UCSD-AML1 (cell line): Measurements from ENCODE around the gene SCGB1D2.

ENCODE experiments used
- DNase-seq: peaks from one replicate; lab custom pipeline; 2025; ENCODE audit not compliant: unreplicated experiment; lab: John Stamatoyannopoulos, UW

Gene SCGB1D2

GRCh38 chr11:62256281-62256680, 14.2 kb downstream of the SCGB1D2 start:
- DNase-seq, result no peak

- no peak for DNase-seq
Measured at GRCh38 chr11:62260261-62260953, 18.4 kb downstream of the SCGB1D2 start.

- DNase-seq, result no peak
Measured at GRCh38 chr11:62264004-62264403, 22.0 kb downstream of the SCGB1D2 start.

DNA sequence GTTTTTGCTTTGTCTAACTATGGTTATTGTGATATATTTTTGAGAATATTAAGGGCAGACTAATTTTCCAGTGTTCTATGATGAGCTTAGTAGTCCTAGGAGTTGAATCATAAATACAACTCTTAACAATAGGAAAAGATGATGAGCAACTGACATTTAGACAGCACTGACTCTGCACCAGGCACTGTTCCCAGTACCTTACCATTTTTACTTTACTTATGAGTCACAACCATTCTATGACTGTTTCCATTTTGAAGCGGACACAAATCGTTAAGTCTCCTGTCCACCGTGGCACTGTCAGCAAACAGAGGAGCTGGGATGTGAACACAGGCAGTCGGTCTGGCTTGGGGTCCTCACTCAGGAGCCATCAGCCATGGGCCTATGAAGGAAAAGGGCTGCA, 24.5 kb downstream of the SCGB1D2 start:
- DNase-seq, result no peak

DNA sequence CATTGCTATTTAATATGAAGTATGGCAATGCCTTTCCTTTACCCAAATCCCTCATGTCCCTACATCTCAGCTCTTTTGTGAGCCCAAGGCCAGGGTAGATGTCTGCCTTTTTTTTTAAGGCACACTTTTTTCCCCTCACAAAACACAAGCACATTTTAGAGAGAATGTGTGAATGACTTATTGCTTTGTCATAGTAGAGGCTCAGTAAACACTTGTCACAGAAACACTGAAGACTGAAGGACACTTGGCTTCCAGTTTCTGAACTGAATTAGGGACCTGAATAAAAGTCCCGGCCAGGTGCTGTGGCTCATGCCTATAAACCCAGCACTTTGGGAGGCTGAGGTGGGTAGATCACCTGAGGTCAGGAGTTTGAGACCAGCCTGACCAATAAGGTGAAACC, 25.0 kb downstream of the SCGB1D2 start:
- no peak for DNase-seq

GRCh38 chr11:62267576-62267975, 25.5 kb downstream of the SCGB1D2 start:
- DNase-seq, result no peak

GRCh38 chr11:62269654-62270278, 27.7 kb downstream of the SCGB1D2 start, which contains the start of gene SCGB2A2:
Gene SCGB2A2, plus strand, starts transcription at chr11:62270158. Its CDS starts 59 bp downstream, at chr11:62270217.
- no peak for DNase-seq

DNA sequence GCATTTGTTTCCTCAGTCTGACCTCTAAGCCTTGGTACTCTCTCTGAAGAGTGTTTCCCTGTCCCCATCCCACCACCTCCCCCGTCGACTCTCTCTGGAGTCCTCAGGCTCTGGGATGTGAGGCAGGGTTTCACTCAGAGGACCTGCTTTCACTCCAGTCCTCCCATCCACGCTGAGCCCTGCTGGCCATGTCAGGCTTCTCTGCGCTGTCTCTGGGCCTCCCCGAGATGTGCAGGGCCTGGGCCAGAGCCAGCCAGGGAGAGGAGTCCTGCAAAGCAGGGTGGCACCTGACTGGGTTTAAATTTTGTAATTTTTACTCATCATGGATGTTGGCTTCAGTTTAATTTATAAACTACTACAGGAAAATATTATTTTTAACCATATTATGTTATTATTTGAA, 31.2 kb downstream of the SCGB1D2 start:
- no peak for DNase-seq

DNA sequence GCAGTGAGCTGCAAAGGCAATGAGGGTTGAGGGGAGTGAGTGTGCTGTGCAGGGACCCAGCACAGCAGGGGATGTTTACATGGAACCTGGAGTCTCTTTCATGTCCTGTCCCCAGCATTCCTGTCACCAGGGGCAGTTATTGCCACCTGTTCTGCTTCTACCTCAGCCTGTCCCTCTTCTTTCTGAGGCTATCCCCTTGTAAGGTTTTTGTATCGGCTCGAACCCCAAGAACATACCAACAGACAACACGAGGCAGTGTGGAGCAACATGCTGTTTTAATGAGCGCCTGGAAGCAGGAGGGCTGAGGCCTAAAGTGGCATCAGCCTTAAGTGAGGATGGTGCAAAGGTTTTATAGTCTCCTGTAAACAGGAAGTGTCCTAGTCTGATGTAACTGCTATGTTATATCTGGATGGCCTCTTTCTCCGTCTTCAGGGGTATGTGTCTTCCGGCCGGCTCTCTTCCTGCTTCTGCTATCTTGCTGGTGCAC, 31.8 kb downstream of the SCGB1D2 start:
- DNase-seq, result no peak

DNA sequence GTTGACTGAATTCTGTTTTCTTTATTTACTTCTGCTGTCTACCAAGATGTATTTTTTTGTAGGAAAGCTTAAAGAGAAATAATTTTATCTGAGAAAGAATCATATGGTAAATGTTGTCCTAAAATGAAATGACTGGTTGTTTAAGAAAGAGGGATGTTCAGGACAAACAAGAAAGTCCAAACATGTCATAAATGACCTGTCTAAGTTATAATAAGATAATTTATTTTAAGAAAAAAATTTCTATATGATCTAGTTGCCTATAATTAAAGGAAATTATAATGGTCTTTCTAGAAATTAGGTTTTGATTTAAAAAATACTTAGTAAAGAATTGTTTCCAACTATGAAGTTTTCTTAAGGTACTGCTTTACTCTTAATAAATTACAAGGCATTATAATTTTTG, 38.4 kb downstream of the SCGB1D2 start:
- DNase-seq, result no peak
